Caco-2 (cell line): ENCODE data around the gene IBTK. TPM values are rescaled to one million over a fixed set of nuclear protein-coding genes. Genes with fewer than 3 reads are reported as not detected.
"Not testable (repeated sequence)": the region's sequence is repeated elsewhere in the genome, so short reads cannot be mapped to it uniquely, and the experiment has no call there.

Source experiments
- BruUV-seq: library from RNA; stranded (reverse); fragments of 400-500 nt; replicated peaks from 2 replicates; lab custom pipeline; 2021; lab: Mats Ljungman, UMichigan
- CTCF ChIA-PET: fragments of 300-600 bp; sonication (Branson Sonifier 250); formaldehyde crosslinking; loops from one replicate; lab custom pipeline; 2022; ENCODE audit warnings: antibody characterized with exemption; lab: Charles Lee
- POLR2A ChIA-PET: fragments of 300-600 bp; sonication (Branson Sonifier 250); formaldehyde crosslinking; loops from one replicate; lab custom pipeline; 2022; ENCODE audit warnings: antibody characterized with exemption; lab: Charles Lee
- DNase-seq, 2 experiments: peaks; one replicate each; pipeline versions ENCODE4 v3.0.0 to v3.0.0-alpha.2; 2020 to 2022
- H3K27me3 ChIP-seq: replicated peaks from 2 replicates; pipeline ENCODE4 v1.6.0; 2011; ENCODE audit warnings: low read length; ENCODE audit not compliant: control insufficient read depth, insufficient read depth
- H3K36me3 ChIP-seq: 2 replicates; pipeline ENCODE4 v1.5.1; 2011; ENCODE audit warnings: low read length; ENCODE audit not compliant: control insufficient read depth, insufficient read depth
- H3K4me1 ChIP-seq: fragments of 250-450 bp; sonication (Bioruptor Pico); 2 replicates; pipeline ENCODE4 v1.5.1; 2020; ENCODE audit warnings: mild to moderate bottlenecking
- H3K4me3 ChIP-seq: 2 replicates; pipeline ENCODE4 v1.5.1; 2011; ENCODE audit warnings: low read depth, mild to moderate bottlenecking, control low read depth, low read length
- H3K9me3 ChIP-seq: fragments of 250-450 bp; sonication (Bioruptor Pico); 2 replicates; pipeline ENCODE4 v1.5.1; 2020; ENCODE audit warnings: mild to moderate bottlenecking, moderate library complexity
- H3K27ac Mint-ChIP-seq: one replicate; pipeline ENCODE4 v1.8.0; 2022; ENCODE audit warnings: mixed read lengths; ENCODE audit not compliant: unreplicated experiment
- H3K27me3 Mint-ChIP-seq: one replicate; pipeline ENCODE4 v1.8.0; 2022; ENCODE audit warnings: mixed read lengths; ENCODE audit not compliant: insufficient read depth, unreplicated experiment
- H3K36me3 Mint-ChIP-seq: one replicate; pipeline ENCODE4 v1.8.0; 2022; ENCODE audit warnings: mild to moderate bottlenecking, mixed read lengths; ENCODE audit not compliant: insufficient read depth, unreplicated experiment
- H3K4me1 Mint-ChIP-seq: one replicate; pipeline ENCODE4 v1.8.0; 2022; ENCODE audit warnings: low read depth, mixed read lengths; ENCODE audit not compliant: unreplicated experiment
- H3K4me3 Mint-ChIP-seq: one replicate; pipeline ENCODE4 v1.8.0; 2022; ENCODE audit warnings: mild to moderate bottlenecking, moderate library complexity, mixed read lengths; ENCODE audit not compliant: unreplicated experiment
- H3K9me3 Mint-ChIP-seq: one replicate; pipeline ENCODE4 v1.8.0; 2022; ENCODE audit warnings: mixed read lengths; ENCODE audit not compliant: unreplicated experiment
- intact Hi-C: fragments of 100-400 bp; cut with micrococcal nuclease; formaldehyde crosslinking; loops from one replicate; pipeline ENCODE4 v1.10.0; 2022; ENCODE audit not compliant: unreplicated experiment
- total RNA-seq: library from RNA; stranded (reverse); gene quantifications from 2 replicates; pipeline ENCODE4 v1.2.3, GENCODE V29; 2022
- TF ChIP-seq, protein P1 (sequence below), 2 experiments: fragments of 200-600 bp in 1 of 2; IDR thresholded peaks; 1 replicate in 1 of 2; 2 replicates in 1 of 2; pipeline versions ENCODE4 v1.5.1 to v1.8.0; 2011 to 2022; ENCODE audit warnings: antibody characterized with exemption in 1 of 2, control low read depth in 1 of 2, inconsistent platforms in 1 of 2, low read depth in 1 of 2, low read length in 1 of 2, mild to moderate bottlenecking in 1 of 2, moderate library complexity in 1 of 2; ENCODE audit not compliant: insufficient read depth in 1 of 2, severe bottlenecking in 1 of 2, unreplicated experiment in 1 of 2

Gene IBTK
- total RNA-seq, 1 experiment from 2014 or later: 29.4 TPM

- POLR2A ChIA-PET, H3K27me3 Mint-ChIP-seq, H3K36me3 ChIP-seq, H3K27me3 ChIP-seq, H3K4me1 ChIP-seq, BruUV-seq, H3K36me3 Mint-ChIP-seq, H3K27ac Mint-ChIP-seq, H3K4me1 Mint-ChIP-seq, CTCF ChIA-PET, H3K9me3 ChIP-seq, H3K4me3 ChIP-seq, intact Hi-C loops, H3K4me3 Mint-ChIP-seq, DNase-seq: not testable (repeated sequence)
- peaks cover 34% of the 10 kb centered on the region for H3K9me3 Mint-ChIP-seq
Observed at GRCh38 chr6:82151147-82151546, 96.4 kb downstream of the IBTK start.

- Mint-ChIP-seq H3K36me3 (no peaks in the 10 kb centered on the region), H3K27ac (no peak overlapping the region), H3K27me3 (no peaks in the 10 kb centered on the region), H3K9me3 (no peaks in the 10 kb centered on the region), H3K4me1 (peaks cover 18% of the 10 kb centered on the region), H3K4me3 (no peak overlapping the region)
- CTCF ChIA-PET: no interaction called here
- BruUV-seq: no TSS peak
- Histone ChIP-seq H3K36me3 (no peaks in the 10 kb centered on the region), H3K4me3 (no peak overlapping the region), H3K9me3 (peaks cover 4% of the 10 kb centered on the region; the same call in 1 of the 2 replicates), H3K4me1 (peaks cover 34% of the 10 kb centered on the region), H3K27me3 (no peaks in the 10 kb centered on the region)
- TF ChIP-seq, protein P1, sequence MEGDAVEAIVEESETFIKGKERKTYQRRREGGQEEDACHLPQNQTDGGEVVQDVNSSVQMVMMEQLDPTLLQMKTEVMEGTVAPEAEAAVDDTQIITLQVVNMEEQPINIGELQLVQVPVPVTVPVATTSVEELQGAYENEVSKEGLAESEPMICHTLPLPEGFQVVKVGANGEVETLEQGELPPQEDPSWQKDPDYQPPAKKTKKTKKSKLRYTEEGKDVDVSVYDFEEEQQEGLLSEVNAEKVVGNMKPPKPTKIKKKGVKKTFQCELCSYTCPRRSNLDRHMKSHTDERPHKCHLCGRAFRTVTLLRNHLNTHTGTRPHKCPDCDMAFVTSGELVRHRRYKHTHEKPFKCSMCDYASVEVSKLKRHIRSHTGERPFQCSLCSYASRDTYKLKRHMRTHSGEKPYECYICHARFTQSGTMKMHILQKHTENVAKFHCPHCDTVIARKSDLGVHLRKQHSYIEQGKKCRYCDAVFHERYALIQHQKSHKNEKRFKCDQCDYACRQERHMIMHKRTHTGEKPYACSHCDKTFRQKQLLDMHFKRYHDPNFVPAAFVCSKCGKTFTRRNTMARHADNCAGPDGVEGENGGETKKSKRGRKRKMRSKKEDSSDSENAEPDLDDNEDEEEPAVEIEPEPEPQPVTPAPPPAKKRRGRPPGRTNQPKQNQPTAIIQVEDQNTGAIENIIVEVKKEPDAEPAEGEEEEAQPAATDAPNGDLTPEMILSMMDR (IDR thresholded peaks at IDR 0.05; ENCODE audit: insufficient read depth in 1 of 2, low read depth in 1 of 2, low read length in 1 of 2, severe bottlenecking in 1 of 2, unreplicated experiment in 1 of 2): no peak
- intact Hi-C loops: loop anchor here (10.0 kb wide), 1 partner anchor 521 kb away; no protein-coding TSS in a partner anchor
- DNase-seq: no peak
- POLR2A ChIA-PET: no interaction called here
Observed at GRCh38 chr6:82145926-82146452, 101.6 kb downstream of the IBTK start.

- H3K36me3 ChIP-seq: no peaks in the 10 kb centered on the region
- H3K9me3 ChIP-seq: no peaks in the 10 kb centered on the region
- no peak overlapping the region for H3K4me3 ChIP-seq
- H3K4me3 Mint-ChIP-seq: peak overlapping the region; percentile 67
- H3K4me1 ChIP-seq: peaks cover 34% of the 10 kb centered on the region
- H3K27ac Mint-ChIP-seq: peak overlapping the region; percentile 90
- DNase-seq: peak; percentile 53 to 62
- H3K4me1 Mint-ChIP-seq: peaks cover 18% of the 10 kb centered on the region
- no peaks in the 10 kb centered on the region for H3K9me3 Mint-ChIP-seq
- intact Hi-C loops: loop anchor here (5.0 to 10.0 kb wide), 3 partner anchors 48 to 520 kb away; no protein-coding TSS in a partner anchor
- BruUV-seq: no TSS peak
- TF ChIP-seq, protein P1 (IDR thresholded peaks at IDR 0.05; ENCODE audit: insufficient read depth in 1 of 2, low read depth in 1 of 2, low read length in 1 of 2, severe bottlenecking in 1 of 2, unreplicated experiment in 1 of 2): no peak
- ChIA-PET POLR2A (interaction anchor here (0.5 kb wide), 1 partner anchor 393 kb away, joined by 3 read pairs; no protein-coding TSS in a partner anchor), CTCF (interaction anchor here (1.1 kb wide), 1 partner anchor 104 kb away, joined by 3 read pairs; no protein-coding TSS in a partner anchor)
- no peaks in the 10 kb centered on the region for H3K27me3 ChIP-seq
- no peaks in the 10 kb centered on the region for H3K27me3 Mint-ChIP-seq
- no peaks in the 10 kb centered on the region for H3K36me3 Mint-ChIP-seq
Observed at GRCh38 chr6:82144852-82145340, 102.6 kb downstream of the IBTK start.
